Spinal cord (tissue), 10 donors: Measurements from ENCODE around the gene PATL2. TPM values are rescaled to one million over a fixed set of nuclear protein-coding genes. Genes with fewer than 3 reads are reported as not detected.

Experiments used
- DNase-seq, 6 donors: peaks; one replicate each; pipeline versions ENCODE4 v3.0.0 to v3.0.0-alpha.2; 2013 to 2015; ENCODE audit warnings: low spot score in 6 of 6, low read depth in 4 of 6
- H3K27ac ChIP-seq: one replicate; pipeline ENCODE4 v1.5.1; 2013; ENCODE audit warnings: low read depth, low read length, control low read depth
- H3K27me3 ChIP-seq: one replicate; pipeline ENCODE4 v1.6.1; 2013; ENCODE audit warnings: low read length; ENCODE audit not compliant: control insufficient read depth, insufficient read depth
- H3K36me3 ChIP-seq: one replicate; pipeline ENCODE4 v1.6.1; 2013; ENCODE audit warnings: low read length; ENCODE audit not compliant: control insufficient read depth, insufficient read depth
- H3K4me1 ChIP-seq: one replicate; pipeline ENCODE4 v1.6.1; 2013; ENCODE audit warnings: low read length; ENCODE audit not compliant: control insufficient read depth, insufficient read depth
- H3K4me3 ChIP-seq: one replicate; pipeline ENCODE4 v1.5.1; 2013; ENCODE audit warnings: low read depth, low read length, control low read depth
- H3K9me3 ChIP-seq: one replicate; pipeline ENCODE4 v1.6.1; 2013; ENCODE audit warnings: low read length; ENCODE audit not compliant: control insufficient read depth, insufficient read depth
- WGBS: methylation state at CpG from one replicate; pipeline ENCODE4 v1.1.5; 2013; ENCODE audit warnings: missing lambda C conversion rate; ENCODE audit not compliant: insufficient coverage; 5-methylcytosine and 5-hydroxymethylcytosine counted together
- polyA plus RNA-seq, 2 donors: library from polyadenylated mRNA; unstranded; fragments of 120-200 nt; gene quantifications; one replicate each; pipeline ENCODE4 v1.2.1, GENCODE V29; 2013; ENCODE audit not compliant: insufficient read length in 2 of 2
- total RNA-seq, 2 donors: library from RNA; depleted of rRNA in 1 of 2; stranded (reverse); fragments of 120-200 nt in 1 of 2; fragments of >200 nt in 1 of 2; gene quantifications; one replicate each; pipeline versions ENCODE4 v1.2.3 to v1.2.4, GENCODE V29; 2013 to 2014
- donor health status: healthy.

The PATL2 gene
- total and polyA plus RNA-seq, 4 donors: 0.38 to 2.0 (median 0.71) TPM

GRCh38 chr15:44670087-44670950 lies 40.8 kb downstream of the PATL2 start:
- WGBS: 91% methylated on average over 2 of the region's 6 CpGs
- no peaks in the 10 kb centered on the region for H3K4me1 ChIP-seq
- no peak overlapping the region for H3K27ac ChIP-seq
- no peaks in the 10 kb centered on the region for H3K27me3 ChIP-seq
- no peaks in the 10 kb centered on the region for H3K36me3 ChIP-seq
- H3K4me3 ChIP-seq: no peak overlapping the region
- DNase-seq: no peak
- H3K9me3 ChIP-seq: no peaks in the 10 kb centered on the region

DNA sequence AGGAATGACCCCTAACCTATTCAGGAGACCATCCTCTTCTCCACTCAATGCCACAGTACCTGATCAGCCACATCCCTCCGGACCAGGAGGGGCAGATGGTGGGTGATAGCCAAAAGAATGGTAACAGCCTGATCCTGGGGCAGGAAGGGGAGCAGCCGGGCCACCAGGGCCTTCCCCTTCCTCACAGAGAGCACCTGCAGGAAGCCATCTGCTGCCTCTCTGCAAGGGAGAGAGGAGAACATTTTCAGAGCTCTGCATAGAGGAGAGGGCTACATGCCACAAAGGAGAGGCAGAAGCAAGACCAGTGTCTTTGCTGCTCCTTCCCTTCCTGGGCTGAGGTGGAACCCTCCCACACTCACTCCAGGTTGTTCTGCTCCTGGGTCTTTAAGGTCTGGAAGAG lies 42.2 kb downstream of the PATL2 start:
- no peak overlapping the region for H3K4me3 ChIP-seq
- no peaks in the 10 kb centered on the region for H3K9me3 ChIP-seq
- WGBS: no CpG with 5 or more reads among the region's 2 CpGs

DNA sequence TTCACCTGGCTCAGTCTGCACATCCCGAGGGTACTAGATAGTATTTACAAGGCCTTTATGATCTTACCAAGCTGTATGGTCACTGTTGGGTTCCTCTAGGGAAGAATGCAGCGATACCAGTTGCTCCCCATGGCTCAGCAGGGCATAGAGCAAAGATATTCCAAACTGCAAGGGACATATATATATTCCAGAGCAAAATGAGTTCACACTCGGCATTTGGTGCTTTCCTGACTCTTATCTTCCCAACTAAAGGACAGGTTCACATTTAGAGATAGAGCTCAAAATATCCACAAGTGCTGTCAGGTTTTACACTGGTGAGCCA lies 44.1 kb downstream of the PATL2 start:
- no peaks in the 10 kb centered on the region for H3K9me3 ChIP-seq
- peaks cover 8% of the 10 kb centered on the region for H3K4me1 ChIP-seq
- H3K4me3 ChIP-seq: no peak overlapping the region
- WGBS: 76% methylated on average over 2 of the region's 3 CpGs
- H3K36me3 ChIP-seq: peaks cover 3% of the 10 kb centered on the region
- no peak for DNase-seq
- no peak overlapping the region for H3K27ac ChIP-seq
- H3K27me3 ChIP-seq: no peaks in the 10 kb centered on the region

More for the DNA sequence above, 42.2 kb downstream of the PATL2 start:
- no peaks in the 10 kb centered on the region for H3K27me3 ChIP-seq
- H3K4me1 ChIP-seq: no peaks in the 10 kb centered on the region
- no peak overlapping the region for H3K27ac ChIP-seq
- H3K36me3 ChIP-seq: no peaks in the 10 kb centered on the region
- no peak for DNase-seq

GRCh38 chr15:44666210-44667038 lies 44.7 kb downstream of the PATL2 start:
- Histone ChIP-seq H3K4me1 (peaks cover 8% of the 10 kb centered on the region), H3K36me3 (peaks cover 3% of the 10 kb centered on the region), H3K27me3 (no peaks in the 10 kb centered on the region), H3K27ac (no peak overlapping the region), H3K9me3 (no peaks in the 10 kb centered on the region), H3K4me3 (no peak overlapping the region)
- DNase-seq: no peak
- WGBS: 41% methylated on average over 2 of the region's 5 CpGs

DNA sequence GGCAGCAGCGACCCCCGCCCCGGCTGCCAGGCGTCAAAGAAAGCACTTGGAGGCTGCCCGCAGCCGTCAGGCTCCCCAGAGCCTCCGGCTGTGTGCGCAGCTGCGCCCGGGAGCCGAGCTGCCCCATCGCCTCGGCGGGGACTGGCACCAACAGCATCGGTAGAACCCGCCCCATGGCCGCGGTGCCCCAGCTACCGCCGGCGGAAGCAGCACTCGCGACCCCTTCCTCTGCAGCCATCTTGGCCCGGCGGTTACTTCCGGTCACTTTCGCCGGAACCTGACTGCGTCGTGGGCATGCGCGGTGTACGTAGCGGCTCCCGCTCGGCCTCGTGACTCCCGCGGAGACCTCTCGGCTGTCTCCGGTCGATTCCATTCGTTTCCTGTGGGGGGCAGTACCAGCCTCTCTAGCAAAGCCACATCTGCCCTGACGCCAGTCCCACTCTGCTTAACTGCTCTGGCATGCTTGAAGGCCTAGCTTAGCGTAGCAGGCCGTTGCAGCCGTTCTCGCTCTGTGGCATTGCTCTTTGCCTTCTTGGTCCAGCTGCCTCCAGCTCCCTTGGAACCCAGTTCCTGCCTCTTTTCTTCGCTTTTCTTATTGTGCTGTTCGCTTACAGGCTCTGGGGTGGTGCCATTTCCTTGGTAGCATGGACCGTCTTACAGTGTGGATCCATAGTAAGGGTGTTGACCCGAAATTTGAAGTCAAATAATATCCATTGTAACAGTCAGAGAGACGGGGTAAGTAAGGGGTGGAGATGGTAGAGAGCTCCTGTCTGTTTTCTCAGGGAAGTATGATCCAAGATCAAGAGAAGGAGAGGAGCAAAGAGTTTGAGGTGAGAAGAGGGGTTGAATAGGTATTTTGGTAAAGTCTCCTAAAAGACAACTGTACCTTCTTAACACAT lies 47.5 kb downstream of the PATL2 start, which contains the start of gene SPG11:
Gene SPG11 (minus strand): TSS at position 253 of the 899 bp plus-strand sequence. CDS start 15 bp downstream, at position 238.
- Histone ChIP-seq H3K27me3 (no peaks in the 10 kb centered on the region), H3K4me3 (peak within 1 kb of the TSS; percentile 91), H3K4me1 (peaks cover 8% of the 10 kb centered on the region), H3K36me3 (peaks cover 3% of the 10 kb centered on the region), H3K27ac (peak within 1 kb of the TSS; percentile 93), H3K9me3 (no peaks in the 10 kb centered on the region)
- 2% methylated on average over 49 of the region's 53 CpGs for whole genome bisulfite sequencing
- DNase-seq: peak; percentile 88 to 99 (median 94)

- Histone ChIP-seq H3K4me3 (peak overlapping the region; percentile 91), H3K27ac (peak overlapping the region; percentile 93), H3K4me1 (peaks cover 8% of the 10 kb centered on the region), H3K9me3 (no peaks in the 10 kb centered on the region), H3K36me3 (peaks cover 3% of the 10 kb centered on the region), H3K27me3 (no peaks in the 10 kb centered on the region)
- 11% methylated on average over 27 of the region's 34 CpGs for WGBS
- peak in 4 of 6 donors; percentile 6 to 61 (median 20) for DNase-seq
Observed at GRCh38 chr15:44662478-44663409, 48.4 kb downstream of the PATL2 start.

DNA sequence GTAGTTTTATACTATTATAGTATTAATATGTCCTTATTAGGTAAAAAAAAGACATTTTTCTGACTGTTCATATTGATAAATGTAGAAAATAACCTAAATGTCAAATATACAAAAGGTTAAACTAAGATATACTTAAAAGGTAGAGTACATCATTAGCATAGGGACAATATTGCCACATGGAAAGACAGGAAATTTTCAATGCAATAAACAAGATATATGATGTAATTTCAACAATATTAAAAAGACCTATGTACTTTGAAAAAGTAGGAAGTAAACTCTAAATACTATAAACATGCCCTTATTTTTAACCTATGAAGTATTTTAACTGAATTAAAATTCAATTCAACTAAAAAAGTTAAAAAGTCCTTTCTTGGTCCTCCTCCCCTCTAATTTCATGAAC lies 49.5 kb downstream of the PATL2 start:
- Histone ChIP-seq H3K9me3 (no peaks in the 10 kb centered on the region), H3K36me3 (peaks cover 3% of the 10 kb centered on the region), H3K4me1 (peaks cover 8% of the 10 kb centered on the region), H3K4me3 (no peak overlapping the region), H3K27ac (no peak overlapping the region), H3K27me3 (no peaks in the 10 kb centered on the region)
- DNase-seq: no peak

GRCh38 chr15:44659056-44659455 lies 52.1 kb downstream of the PATL2 start:
- no peaks in the 10 kb centered on the region for H3K27me3 ChIP-seq

More at GRCh38 chr15:44659056-44659455, 52.1 kb downstream of the PATL2 start:
- Histone ChIP-seq H3K4me1 (peaks cover 8% of the 10 kb centered on the region), H3K9me3 (no peaks in the 10 kb centered on the region), H3K4me3 (no peak overlapping the region), H3K27ac (no peak overlapping the region), H3K36me3 (peaks cover 13% of the 10 kb centered on the region)
- WGBS: no CpG with 5 or more reads among the region's 3 CpGs
- DNase-seq: no peak
